GM21619 (cell line): Measurements from ENCODE around the gene SMAP2.
"Not testable (repeated sequence)": the region's sequence is repeated elsewhere in the genome, so short reads cannot be mapped to it uniquely, and the experiment has no call there.

Source experiments
- ATAC-seq: cut with Tn5 transposase; IDR thresholded peaks from one replicate; pipeline ENCODE4 v1.9.1; 2021; ENCODE audit not compliant: unreplicated experiment

The SMAP2 gene

GRCh38 chr1:40371707-40372258, 1.7 kb upstream of the SMAP2 start:
- no peak for ATAC-seq

DNA sequence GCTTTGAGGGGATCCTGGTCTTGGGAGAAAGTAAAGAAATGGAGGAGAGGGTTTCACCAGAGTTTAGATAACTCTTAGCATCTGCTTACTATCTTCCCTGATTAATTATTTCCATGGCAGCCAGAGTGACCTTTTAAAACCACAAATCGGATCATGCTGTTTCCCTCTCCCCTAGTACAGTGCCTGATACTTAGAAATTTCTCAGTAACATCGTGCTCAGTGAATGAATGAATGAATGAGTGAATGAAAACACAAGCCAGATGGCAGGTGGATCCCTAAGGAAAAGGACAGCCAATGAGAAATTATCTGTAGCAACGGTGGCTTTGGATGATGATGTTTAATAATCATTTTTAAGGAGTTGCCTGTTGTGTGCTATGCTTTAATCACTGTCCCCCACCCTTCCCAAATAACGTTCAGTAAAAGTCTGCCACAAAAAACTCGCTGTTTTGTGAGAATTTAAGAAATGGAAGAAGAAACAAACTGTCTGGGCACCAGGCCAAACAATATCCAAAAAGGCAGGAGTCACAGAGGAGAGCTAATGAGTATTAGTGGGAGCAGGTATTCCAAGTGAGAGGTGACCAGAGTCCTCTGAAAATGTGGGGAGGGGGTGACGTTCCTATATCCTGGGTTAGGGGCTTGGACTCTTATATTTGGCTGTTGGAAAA, 737 bp upstream of the SMAP2 start:
- no peak for ATAC-seq

GRCh38 chr1:40377512-40377911, 4.0 kb downstream of the SMAP2 start:
- no peak for ATAC-seq

DNA sequence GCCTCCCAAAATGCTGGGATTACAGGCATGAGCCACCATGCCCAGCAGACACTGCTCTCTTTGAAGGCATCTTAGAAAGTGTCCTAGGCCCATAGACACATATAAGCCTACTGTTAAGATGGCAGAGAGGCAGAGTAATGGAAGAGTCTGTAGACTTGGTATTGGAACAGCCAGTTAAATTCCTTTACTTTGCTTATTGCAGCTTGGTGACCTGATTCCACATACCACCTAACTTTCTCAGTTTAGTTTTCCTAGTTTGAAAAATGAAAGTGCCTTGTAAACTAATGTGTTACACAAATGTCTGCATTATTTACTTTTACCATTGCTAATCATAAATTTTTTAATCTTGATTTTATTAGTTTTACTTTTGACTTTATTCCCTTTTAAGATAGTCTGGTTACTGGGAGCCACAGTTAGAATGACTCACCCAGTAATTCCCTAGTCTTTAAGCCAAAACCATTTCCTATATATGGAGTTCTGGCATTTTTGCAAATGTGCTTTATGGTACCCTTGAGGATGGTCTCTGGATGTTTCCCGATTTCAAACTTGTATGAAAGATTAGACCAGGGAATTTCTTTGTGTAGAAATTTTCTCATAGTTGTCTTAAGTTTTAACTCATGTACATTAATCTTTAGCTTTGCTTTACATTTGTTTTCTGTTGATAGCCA, 6.4 kb downstream of the SMAP2 start:
- no peak for ATAC-seq

DNA sequence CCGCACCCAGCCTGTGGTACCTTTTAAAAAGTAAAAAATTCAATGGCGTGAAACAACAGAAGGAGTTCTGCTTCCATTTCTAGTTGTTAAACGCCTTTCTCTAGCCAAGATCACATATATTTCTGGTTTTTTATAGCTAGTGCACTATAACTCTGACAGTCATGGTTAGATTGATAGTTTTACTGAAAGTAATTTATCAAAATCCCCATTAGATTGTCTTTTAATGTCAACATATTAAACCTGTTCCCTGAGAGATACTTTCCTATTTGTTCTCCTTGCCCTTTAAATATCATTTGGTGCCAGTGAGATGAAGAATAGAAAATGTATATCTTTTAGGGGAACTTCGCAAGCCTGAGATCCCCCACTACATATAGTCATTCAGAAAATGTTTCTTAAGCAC, 7.3 kb downstream of the SMAP2 start:
- ATAC-seq: no peak

GRCh38 chr1:40381268-40382107, 8.0 kb downstream of the SMAP2 start:
- peak; percentile 36 for ATAC-seq

- ATAC-seq: no peak
Measured at GRCh38 chr1:40382108-40382460, 8.6 kb downstream of the SMAP2 start.

DNA sequence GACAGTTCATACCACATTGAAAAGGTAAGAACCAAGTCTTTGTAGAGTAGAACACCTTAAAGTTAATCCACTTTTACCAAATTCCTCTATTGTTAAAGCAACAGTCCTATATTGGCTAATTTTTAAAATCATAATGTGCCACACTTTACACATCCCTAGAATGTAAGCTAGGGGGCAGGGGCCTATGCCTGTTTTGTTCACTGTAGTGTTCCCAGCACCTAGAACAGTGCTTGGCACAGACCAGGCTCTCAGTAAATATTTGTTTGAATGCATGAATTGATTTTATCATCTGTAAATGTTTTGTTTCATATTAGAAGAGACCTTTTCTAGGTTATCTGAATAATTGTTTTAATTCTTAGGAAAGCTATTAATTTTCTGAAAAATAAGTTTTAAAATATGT, 9.1 kb downstream of the SMAP2 start:
- ATAC-seq: no peak

DNA sequence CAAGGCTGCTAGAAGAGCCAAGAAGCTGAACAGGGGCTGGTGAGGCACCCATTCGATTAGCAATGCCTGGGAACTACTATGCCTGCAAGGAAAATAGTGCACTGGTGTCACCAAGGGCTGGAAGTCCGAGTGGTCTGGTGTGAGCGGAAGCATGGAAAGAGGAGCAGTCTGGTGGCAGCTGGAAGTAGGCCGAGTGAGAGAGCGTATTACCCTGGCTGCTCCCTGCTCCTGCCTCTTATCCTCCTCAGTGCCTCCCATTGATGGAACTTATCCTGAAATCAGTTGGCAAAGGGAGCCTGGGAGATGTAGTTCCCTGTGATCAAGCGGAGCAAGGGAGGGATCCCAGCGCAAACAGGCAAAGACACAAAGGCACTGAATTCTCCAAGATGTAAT, 9.6 kb downstream of the SMAP2 start:
- ATAC-seq: no peak

GRCh38 chr1:40383488-40384412, 10.2 kb downstream of the SMAP2 start:
- ATAC-seq: no peak

DNA sequence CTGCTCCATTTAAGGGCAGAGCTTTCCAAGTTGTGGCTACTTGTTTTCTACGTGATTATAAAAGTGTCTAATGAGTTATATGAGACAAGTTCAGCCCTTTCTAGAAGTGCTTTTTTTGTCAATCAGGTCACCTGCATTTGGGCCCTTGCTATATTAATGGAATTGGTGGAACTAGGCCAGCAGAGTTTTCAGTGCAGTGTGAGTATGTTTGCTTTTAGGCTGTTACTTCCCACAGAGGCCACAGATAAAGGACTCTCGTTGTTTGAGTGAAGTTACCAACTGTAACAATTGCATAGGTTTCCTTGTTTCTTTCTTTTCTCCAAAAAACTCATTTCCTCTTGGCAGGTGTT, 10.9 kb downstream of the SMAP2 start:
- ATAC-seq: no peak

DNA sequence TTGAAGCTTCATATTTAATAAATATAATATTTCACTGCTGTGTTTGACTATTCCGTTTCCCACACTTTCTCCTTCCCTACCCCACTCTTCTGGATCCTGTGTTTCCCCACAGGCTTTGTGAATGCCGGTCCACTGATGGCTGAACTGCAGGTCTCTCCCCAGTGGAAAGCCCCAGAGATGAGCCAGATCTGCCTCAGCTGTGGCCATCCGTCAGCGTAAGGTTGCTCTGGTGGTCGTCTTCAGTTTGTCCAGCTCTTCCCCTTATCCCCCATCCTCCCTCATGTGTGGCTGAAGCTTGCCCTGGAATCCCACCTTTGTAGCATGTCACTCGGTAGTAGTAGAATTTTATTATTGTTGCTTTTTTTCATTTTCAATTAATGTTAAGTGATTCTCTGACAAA, 11.4 kb downstream of the SMAP2 start:
- no peak for ATAC-seq

DNA sequence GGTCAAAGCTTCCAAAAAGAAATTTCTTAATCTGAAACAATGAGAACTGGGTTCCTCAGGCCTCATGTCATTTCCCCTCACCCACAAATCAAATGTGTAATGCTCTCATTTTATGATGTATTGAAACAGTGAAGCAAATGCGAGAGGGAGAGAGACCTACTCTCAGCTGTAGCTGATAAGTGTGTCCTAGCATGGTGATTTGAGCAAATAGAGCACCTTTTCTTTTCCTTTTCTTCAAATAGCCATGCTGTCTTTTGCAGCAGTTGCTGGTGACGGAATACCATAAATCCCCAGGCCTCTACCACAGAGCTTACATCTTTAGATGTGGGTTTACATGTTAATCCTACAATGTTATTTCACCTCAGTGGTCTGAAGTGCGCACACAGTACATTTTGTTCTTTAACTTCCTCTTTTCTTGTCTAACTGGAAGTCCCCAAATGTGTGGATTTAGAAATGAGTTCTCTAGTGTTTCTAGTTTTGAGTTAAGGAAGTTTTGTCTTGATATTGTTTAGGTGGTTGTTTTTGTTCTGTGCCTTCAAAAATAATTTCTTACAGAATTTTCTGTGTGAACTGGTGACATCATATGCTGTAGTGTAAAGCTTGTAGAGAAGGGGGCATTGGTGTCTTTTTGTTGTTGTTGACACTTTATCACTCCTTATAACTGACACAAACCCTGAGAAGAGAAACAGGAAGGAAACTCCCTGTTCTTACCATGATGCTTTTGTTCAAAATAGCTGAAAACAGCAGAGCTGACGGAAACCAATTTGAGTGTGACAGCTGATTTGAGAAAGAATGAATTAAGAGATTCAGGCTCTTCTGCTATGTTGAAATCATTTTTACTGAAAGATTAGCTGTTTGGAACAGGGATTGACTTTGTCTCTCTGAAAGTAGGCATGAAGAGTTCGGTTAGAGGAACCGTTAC, 12.2 kb downstream of the SMAP2 start:
- peak; percentile 55 for ATAC-seq

GRCh38 chr1:40386359-40386723, 12.8 kb downstream of the SMAP2 start:
- ATAC-seq: no peak

DNA sequence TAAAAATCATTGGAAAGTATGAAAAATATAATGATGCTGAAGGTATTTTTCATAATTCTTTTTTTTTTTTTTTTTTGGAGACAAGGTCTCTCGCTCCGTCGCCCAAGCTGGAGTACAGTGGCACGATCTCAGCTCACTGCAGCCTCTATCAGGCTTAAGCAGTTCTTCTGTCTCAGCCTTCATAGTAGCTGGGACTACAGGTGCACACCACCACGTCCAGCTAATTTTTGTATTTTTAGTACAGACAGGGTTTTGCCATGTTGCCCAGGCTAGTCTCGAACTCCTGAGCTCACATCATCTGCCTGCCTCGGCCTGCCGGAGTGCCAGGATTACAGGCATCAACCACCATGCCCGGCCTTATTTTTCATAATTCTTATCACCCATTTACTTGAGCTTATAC, 13.3 kb downstream of the SMAP2 start:
- ATAC-seq: no peak

GRCh38 chr1:40387381-40388306, 14.1 kb downstream of the SMAP2 start:
- not testable (repeated sequence) for ATAC-seq

DNA sequence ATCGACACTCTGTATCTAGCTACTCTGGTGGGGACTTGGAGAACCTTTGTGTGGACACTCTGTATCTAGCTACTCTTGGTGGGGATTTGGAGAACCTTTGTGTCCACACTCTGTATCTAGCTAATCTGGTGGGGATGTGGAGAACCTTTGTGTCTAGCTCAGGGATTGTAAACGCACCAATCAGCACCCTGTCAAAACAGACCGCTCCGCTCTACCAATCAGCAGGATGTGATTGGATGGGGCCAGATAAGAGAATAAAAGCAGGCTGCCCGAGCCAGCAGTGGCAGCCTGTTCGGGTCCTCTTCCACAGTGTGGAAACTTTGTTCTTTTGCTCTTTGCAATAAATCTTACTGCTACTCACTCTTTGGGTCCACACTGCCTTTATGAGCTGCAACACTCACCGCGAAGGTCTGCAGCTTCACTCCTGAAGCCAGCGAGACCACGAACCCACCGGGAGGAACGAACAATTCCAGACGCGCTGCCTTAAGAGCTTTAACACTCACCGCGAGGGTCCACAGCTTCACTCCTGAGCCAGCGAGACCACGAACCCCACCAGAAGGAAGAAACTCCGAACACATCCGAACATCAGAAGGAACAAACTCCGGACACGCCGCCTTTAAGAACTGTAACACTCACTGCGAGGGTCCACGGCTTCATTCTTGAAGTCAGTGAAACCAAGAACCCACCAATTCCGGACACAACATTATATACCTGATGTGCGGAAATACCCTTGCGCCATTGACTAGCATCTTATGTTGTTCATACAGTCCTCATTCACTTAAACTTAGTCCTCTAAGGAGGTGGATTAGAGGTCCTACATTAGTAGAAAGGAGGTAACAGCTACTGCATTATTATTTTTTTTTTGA, 15.2 kb downstream of the SMAP2 start:
- not testable (repeated sequence) for ATAC-seq

DNA sequence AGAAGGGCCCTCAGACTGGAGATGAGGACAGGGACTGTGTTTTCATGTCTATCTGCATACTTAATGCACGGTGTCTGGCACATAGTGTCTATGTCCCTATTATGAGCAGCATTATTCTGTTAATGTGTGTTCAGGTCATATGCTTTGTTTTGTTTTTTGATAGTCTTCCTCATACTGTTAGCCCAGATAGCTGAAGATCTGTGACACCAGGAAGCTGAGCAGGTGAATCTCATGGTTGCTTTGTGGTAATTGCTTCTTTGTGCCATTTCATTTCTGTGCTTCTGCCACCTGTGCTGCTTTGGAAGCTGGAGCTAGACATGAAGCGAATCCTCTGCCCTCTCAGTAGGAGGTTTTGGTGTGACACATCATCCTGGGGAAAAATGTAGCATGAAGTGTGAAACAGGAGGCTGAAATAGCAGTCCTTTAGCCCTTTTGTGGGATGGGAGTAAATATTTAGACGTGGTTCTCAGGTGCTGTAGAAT, 15.8 kb downstream of the SMAP2 start:
- no peak for ATAC-seq
